Activated naive CD4-positive, alpha-beta T cell treated with anti-CD3 and anti-CD28 coated beads, Interleukin-2, amount 10 ng/mL, durations not matched to agents 7 days and 5 days (primary cell): ENCODE data around the gene FBXO9.

Experiments used
- CTCF ChIA-PET: fragments of 350-600 bp; sonication (Branson Sonifier 250); formaldehyde crosslinking; loops from one replicate; lab custom pipeline; 2021; ENCODE audit warnings: antibody characterized with exemption; lab: Charles Lee
- DNase-seq: peaks from one replicate; pipeline ENCODE4 v3.0.0-alpha.2; 2020
- H3K27ac Mint-ChIP-seq: one replicate; pipeline ENCODE4 v1.8.0; 2021; ENCODE audit warnings: mild to moderate bottlenecking, moderate library complexity, mixed read lengths
- H3K27me3 Mint-ChIP-seq: one replicate; pipeline ENCODE4 v1.8.0; 2021; ENCODE audit warnings: mild to moderate bottlenecking, mixed read lengths
- H3K36me3 Mint-ChIP-seq: one replicate; pipeline ENCODE4 v1.8.0; 2021; ENCODE audit warnings: mixed read lengths
- H3K4me1 Mint-ChIP-seq: one replicate; pipeline ENCODE4 v1.8.0; 2021; ENCODE audit warnings: mixed read lengths
- H3K4me3 Mint-ChIP-seq: one replicate; pipeline ENCODE4 v1.8.0; 2021; ENCODE audit warnings: mild to moderate bottlenecking, moderate library complexity, mixed read lengths
- H3K9me3 Mint-ChIP-seq: one replicate; pipeline ENCODE4 v1.8.0; 2021; ENCODE audit warnings: mixed read lengths

Gene FBXO9

DNA sequence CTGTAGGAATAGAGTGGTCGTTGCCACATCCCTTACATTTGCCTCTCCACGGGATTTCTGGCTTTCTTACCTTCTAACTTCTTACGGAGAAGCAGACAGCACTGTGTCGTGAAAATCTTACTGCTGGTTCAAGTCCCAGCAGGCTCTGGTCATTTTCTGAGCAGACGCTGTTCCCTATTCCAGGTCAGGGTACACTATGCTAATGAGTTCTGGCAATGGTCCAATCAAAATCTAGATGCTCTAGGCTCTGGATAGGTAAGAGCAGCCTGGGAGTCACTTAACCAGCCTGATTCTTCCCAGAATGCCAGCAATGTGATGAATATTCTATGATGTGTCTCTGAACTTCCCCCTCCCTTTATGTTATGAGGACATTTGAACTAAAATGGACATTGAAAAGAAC, 83.5 kb downstream of the FBXO9 start, which contains the start of gene GCM1:
GCM1 (minus strand) TSS at position 158 of the 400 bp plus-strand sequence. CDS start 3,209 bp downstream, outside the sequence.
- Mint-ChIP-seq H3K36me3 (no peaks in the 10 kb centered on the region), H3K27me3 (peaks cover 17% of the 10 kb centered on the region), H3K4me3 (no peak within 1 kb of the TSS), H3K27ac (no peak within 1 kb of the TSS), H3K9me3 (no peaks in the 10 kb centered on the region), H3K4me1 (no peaks in the 10 kb centered on the region)
- CTCF ChIA-PET: no interaction called here
- DNase-seq: no peak
